IMR-90 (cell line): ENCODE measurements around the gene ACVR1. TPM values are rescaled to one million over a fixed set of nuclear protein-coding genes. Genes with fewer than 3 reads are reported as not detected.

Source experiments
- ATAC-seq: fragments of 200-7000 bp; cut with Tn5 transposase; 2 replicates; pipeline ENCODE4 v1.9.1; 2020; ENCODE audit warnings: low read depth, mild to moderate bottlenecking, moderate library complexity
- BruUV-seq: library from RNA; stranded (reverse); fragments of 400-500 nt; replicated peaks from 2 replicates; lab custom pipeline; 2021; lab: Mats Ljungman, UMichigan
- CTCF ChIA-PET: fragments of 300-600 bp; formaldehyde crosslinking; extraction: SDS; loops from one replicate; lab custom pipeline; 2021; ENCODE audit warnings: antibody characterized with exemption; lab: Yijun Ruan, JAX
- POLR2A ChIA-PET: fragments of 300-600 bp; sonication (Branson Sonifier 250); formaldehyde crosslinking; loops from one replicate; lab custom pipeline; 2022; ENCODE audit warnings: antibody characterized with exemption; ENCODE audit not compliant: unreplicated experiment; lab: Charles Lee
- DNase-seq: peaks from one replicate; pipeline ENCODE4 v3.0.0; 2013
- H2AFZ ChIP-seq: replicated peaks from 2 replicates; pipeline ENCODE3; 2013; ENCODE audit warnings: low read length, mild to moderate bottlenecking; ENCODE audit not compliant: poor library complexity
- H2AK5ac ChIP-seq: 2 replicates; pipeline ENCODE4 v1.6.1; 2013; ENCODE audit warnings: low read depth, low read length, inconsistent platforms
- H2AK9ac ChIP-seq: replicated peaks from 2 replicates; pipeline ENCODE3; 2013; ENCODE audit warnings: mild to moderate bottlenecking, low read depth, low read length, moderate library complexity; ENCODE audit not compliant: poor library complexity
- H2BK120ac ChIP-seq: 2 replicates; pipeline ENCODE4 v1.6.1; 2013; ENCODE audit warnings: low read depth, low read length, inconsistent platforms
- H2BK15ac ChIP-seq: 3 replicates; pipeline ENCODE4 v1.6.1; 2013; ENCODE audit warnings: low read depth, low read length, inconsistent platforms
- H2BK20ac ChIP-seq: 2 replicates; pipeline ENCODE4 v1.6.1; 2013; ENCODE audit warnings: low read depth, mild to moderate bottlenecking, inconsistent platforms, low read length, moderate library complexity
- H2BK5ac ChIP-seq: 2 replicates; pipeline ENCODE4 v1.6.1; 2013; ENCODE audit warnings: mild to moderate bottlenecking, low read depth, low read length, inconsistent platforms; ENCODE audit not compliant: poor library complexity, severe bottlenecking
- H3K14ac ChIP-seq: replicated peaks from 2 replicates; pipeline ENCODE4 v1.6.1; 2013; ENCODE audit warnings: low read depth, low read length, inconsistent platforms
- H3K18ac ChIP-seq: 2 replicates; pipeline ENCODE4 v1.6.1; 2013; ENCODE audit warnings: low read depth, low read length, control low read depth
- H3K23ac ChIP-seq: 2 replicates; pipeline ENCODE4 v1.6.1; 2013; ENCODE audit warnings: low read depth, low read length, inconsistent platforms
- H3K27ac ChIP-seq: 2 replicates; pipeline ENCODE4 v1.5.1; 2013; ENCODE audit warnings: mild to moderate bottlenecking, control low read depth, low read length; ENCODE audit not compliant: insufficient read depth
- H3K27me3 ChIP-seq: 2 replicates; pipeline ENCODE4 v1.6.1; 2013; ENCODE audit warnings: low read length; ENCODE audit not compliant: control insufficient read depth, insufficient read depth
- H3K36me3 ChIP-seq: 2 replicates; pipeline ENCODE4 v1.6.1; 2013; ENCODE audit warnings: low read length, mixed read lengths; ENCODE audit not compliant: control insufficient read depth, insufficient read depth
- H3K4ac ChIP-seq: 2 replicates; pipeline ENCODE4 v1.6.1; 2013; ENCODE audit warnings: low read depth, low read length, inconsistent platforms
- H3K4me1 ChIP-seq: 2 replicates; pipeline ENCODE4 v1.6.1; 2013; ENCODE audit warnings: low read length, mixed read lengths; ENCODE audit not compliant: control insufficient read depth, insufficient read depth
- H3K4me2 ChIP-seq: 2 replicates; pipeline ENCODE4 v1.6.1; 2013; ENCODE audit warnings: low read depth, mild to moderate bottlenecking, control low read depth, low read length, moderate library complexity
- H3K4me3 ChIP-seq: 2 replicates; pipeline ENCODE4 v1.5.1; 2013; ENCODE audit warnings: low read depth, mild to moderate bottlenecking, control low read depth, low read length, moderate library complexity; ENCODE audit not compliant: insufficient read depth
- H3K56ac ChIP-seq: 2 replicates; pipeline ENCODE4 v1.6.1; 2013; ENCODE audit warnings: low read length, inconsistent platforms; ENCODE audit not compliant: insufficient read depth; ENCODE audit errors: extremely low read depth
- H3K79me1 ChIP-seq, 2 experiments: 2 replicates each; pipeline ENCODE4 v1.6.1; 2013; ENCODE audit warnings: low read length in 2 of 2, inconsistent platforms in 1 of 2, low read depth in 1 of 2
- H3K9ac ChIP-seq: 2 replicates; pipeline ENCODE4 v1.6.1; 2013; ENCODE audit warnings: low read depth, low read length, control low read depth
- H3K9me1 ChIP-seq: 2 replicates; pipeline ENCODE4 v1.6.1; 2013; ENCODE audit warnings: low read length, inconsistent platforms; ENCODE audit not compliant: insufficient read depth
- H3K9me3 ChIP-seq: 2 replicates; pipeline ENCODE4 v1.6.1; 2013; ENCODE audit warnings: low read length; ENCODE audit not compliant: control insufficient read depth, insufficient read depth
- H4K20me1 ChIP-seq: 2 replicates; pipeline ENCODE4 v1.6.1; 2013; ENCODE audit warnings: low read length, inconsistent platforms; ENCODE audit not compliant: insufficient read depth
- H4K5ac ChIP-seq: 2 replicates; pipeline ENCODE4 v1.6.1; 2013; ENCODE audit warnings: mild to moderate bottlenecking, low read depth, low read length, control low read depth
- H4K8ac ChIP-seq, 2 experiments: 2 replicates each; pipeline ENCODE4 v1.6.1; 2013; ENCODE audit warnings: low read depth in 2 of 2, low read length in 2 of 2, control low read depth in 1 of 2, inconsistent platforms in 1 of 2
- H4K91ac ChIP-seq: 2 replicates; pipeline ENCODE4 v1.6.1; 2013; ENCODE audit warnings: low read depth, low read length, inconsistent platforms; ENCODE audit not compliant: insufficient read depth
- BHLHE40 ChIP-seq: fragments of 150-350 bp; IDR thresholded peaks from 2 replicates; pipeline ENCODE4 v1.6.1; 2016; ENCODE audit warnings: mild to moderate bottlenecking, low read depth, low read length
- CEBPB ChIP-seq: IDR thresholded peaks from 2 replicates; pipeline ENCODE4 v1.6.1; 2012; ENCODE audit warnings: low read depth, low read length, improper control_type of control experiment
- CTCF ChIP-seq: conservative IDR thresholded peaks from 2 replicates; pipeline ENCODE4 v1.5.1; 2012; ENCODE audit warnings: mild to moderate bottlenecking, low read depth, low read length, improper control_type of control experiment
- FOS ChIP-seq: fragments of 150-350 bp; IDR thresholded peaks from 2 replicates; pipeline ENCODE4 v1.6.1; 2016; ENCODE audit warnings: low read depth, low read length
- MAZ ChIP-seq: IDR thresholded peaks from 2 replicates; pipeline ENCODE4 v1.6.1; 2012; ENCODE audit warnings: low read depth, mild to moderate bottlenecking, low read length, improper control_type of control experiment, moderate library complexity, borderline replicate concordance
- NFE2L2 ChIP-seq: fragments of 150-350 bp; IDR thresholded peaks from 2 replicates; pipeline ENCODE4 v1.6.1; 2016; ENCODE audit warnings: low read depth, mild to moderate bottlenecking, low read length
- POLR2A ChIP-seq: IDR thresholded peaks from 2 replicates; pipeline ENCODE4 v1.6.1; 2012; ENCODE audit warnings: mild to moderate bottlenecking, low read depth, low read length
- RAD21 ChIP-seq: IDR thresholded peaks from 2 replicates; pipeline ENCODE4 v1.6.1; 2012; ENCODE audit warnings: low read length, improper control_type of control experiment
- SMC3 ChIP-seq: fragments of 150-350 bp; IDR thresholded peaks from 2 replicates; pipeline ENCODE4 v1.6.1; 2016; ENCODE audit warnings: low read depth, mild to moderate bottlenecking, antibody characterized with exemption, low read length, moderate library complexity
- WGBS, 2 experiments: methylation state at CpG; one replicate each; pipeline versions ENCODE4 v1.1.5 to v1.1.7; 2013; ENCODE audit warnings: missing lambda C conversion rate in 2 of 2; ENCODE audit not compliant: insufficient read length in 1 of 2; ENCODE audit errors: extremely low coverage in 2 of 2; 5-methylcytosine and 5-hydroxymethylcytosine counted together
- dilution Hi-C: fragments of 300-500 bp; cut with HindIII; formaldehyde crosslinking; loops from one replicate; pipeline ENCODE4 v1.14.3; 2018; ENCODE audit warnings: low sequenced_read_pairs; ENCODE audit not compliant: unreplicated experiment
- in situ Hi-C: fragments of 300-500 bp; cut with MboI; formaldehyde crosslinking; loops from 3 replicates; pipeline ENCODE4 v1.14.3; 2019; ENCODE audit warnings: low sequenced_read_pairs, inconsistent platforms, mixed read lengths
- intact Hi-C: fragments of 100-400 bp; cut with micrococcal nuclease; formaldehyde crosslinking; loops from 2 replicates; pipeline ENCODE4 v1.10.0; 2022
- polyA plus RNA-seq, 3 experiments: library from polyadenylated mRNA; depleted of rRNA; stranded (reverse); fragments of >200 nt; gene quantifications; 2 replicates each; pipeline ENCODE4 v1.2.3, GENCODE V29; 2012; ENCODE audit warnings: low replicate concordance in 1 of 3
- total RNA-seq: library from RNA; depleted of rRNA; stranded (reverse); fragments of >200 nt; gene quantifications from 2 replicates; pipeline ENCODE4 v1.2.3, GENCODE V29; 2012

Gene ACVR1
- total and polyA plus RNA-seq, 2 of the 4 experiments (the other 2 are of a cell fraction): 21.1 to 40.8 TPM

DNA sequence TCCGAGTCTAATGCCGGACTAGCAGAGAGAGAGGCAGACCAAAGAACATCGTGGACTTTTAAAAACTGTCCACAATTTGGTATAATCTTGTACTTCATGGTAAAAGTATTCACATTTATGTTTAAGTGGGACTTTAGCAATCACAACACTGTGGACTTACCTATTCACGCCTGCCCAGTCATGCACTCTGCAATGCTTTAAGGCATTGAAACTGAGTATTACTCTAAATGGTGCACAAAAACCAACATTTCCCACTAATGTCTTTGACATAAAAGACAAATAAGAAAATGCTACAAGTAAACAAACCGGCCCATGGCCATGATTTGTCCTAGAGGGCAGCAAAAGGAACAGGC, 91.3 kb downstream of the ACVR1 start:
- H3K27me3 ChIP-seq: no peaks in the 10 kb centered on the region
- no peak overlapping the region for H3K27ac ChIP-seq
- no peak for ATAC-seq
- H3K4ac ChIP-seq: no peak overlapping the region
- H3K4me2 ChIP-seq: no peak overlapping the region
- no peak overlapping the region for H3K4me3 ChIP-seq
- peaks cover 8% of the 10 kb centered on the region for H3K36me3 ChIP-seq
- dilution Hi-C loops (no loop called here), intact Hi-C loops (loop anchor here (10.0 kb wide), 1 partner anchor 670 kb away; the partner anchor contains the start of genes CCDC148 and PKP4), in situ Hi-C loops (loop anchor here (5.0 kb wide), 1 partner anchor 93 kb away; the partner anchor contains the start of gene ACVR1)
- no CpG with 5 or more reads among the region's 5 CpGs for WGBS, 2 experiments
- no peak for DNase-seq
- peaks cover 24 to 57% of the 10 kb centered on the region in 2 experiments for H3K79me1 ChIP-seq
- H2AK9ac ChIP-seq: no peak overlapping the region
- peaks cover 13% of the 10 kb centered on the region; the same call in 1 of the 2 replicates for H4K20me1 ChIP-seq
- H2AK5ac ChIP-seq: no peak overlapping the region
- peaks cover 18% of the 10 kb centered on the region for H3K9me1 ChIP-seq
- H3K18ac ChIP-seq: no peak overlapping the region
- ChIA-PET POLR2A (no interaction called here), CTCF (interaction anchor here (0.6 to 1.1 kb wide), 3 partner anchors 9 to 270 kb away, joined by 3 to 5 read pairs (median 4); no protein-coding TSS in a partner anchor)
- no peak overlapping the region for H2AFZ ChIP-seq
- H3K14ac ChIP-seq: no peak overlapping the region
- H3K9ac ChIP-seq: no peak overlapping the region
- H4K8ac ChIP-seq: no peak overlapping the region
- no peak overlapping the region for H2BK5ac ChIP-seq
- BruUV-seq: no TSS peak
- H3K56ac ChIP-seq: no peak overlapping the region
- no peak overlapping the region for H3K23ac ChIP-seq
- no peak overlapping the region for H2BK120ac ChIP-seq
- H2BK20ac ChIP-seq: no peak overlapping the region
- H3K4me1 ChIP-seq: peaks cover 16% of the 10 kb centered on the region
- H3K9me3 ChIP-seq: no peaks in the 10 kb centered on the region
- no peak overlapping the region for H4K91ac ChIP-seq
- TF ChIP-seq CEBPB (no peak), NFE2L2 (no peak), SMC3 (no peak), POLR2A (no peak), MAZ (no peak), RAD21 (no peak), FOS (no peak), CTCF (no peak), BHLHE40 (no peak)
- no peak overlapping the region for H2BK15ac ChIP-seq
- H4K5ac ChIP-seq: no peak overlapping the region
